H1 (cell line): ENCODE measurements around the gene ANKRD11. TPM values are rescaled to one million over a fixed set of nuclear protein-coding genes. Genes with fewer than 3 reads are reported as not detected.

Source experiments
- CTCF ChIA-PET: fragments of 300-600 bp; sonication (Branson Sonifier 250); formaldehyde crosslinking; loops from one replicate; lab custom pipeline; 2021; ENCODE audit not compliant: partially characterized antibody; lab: Charles Lee
- POLR2A ChIA-PET: fragments of 300-600 bp; sonication (Branson Sonifier 250); formaldehyde crosslinking; loops from one replicate; lab custom pipeline; 2021; ENCODE audit warnings: inconsistent platforms; ENCODE audit not compliant: partially characterized antibody; lab: Charles Lee
- DNase-seq, 2 experiments: peaks; one replicate each; pipeline versions ENCODE4 v3.0.0 to v3.0.0-alpha.2; 2010 to 2022; ENCODE audit warnings: low spot score in 2 of 2, low read depth in 1 of 2, mixed read lengths in 1 of 2
- FAIRE-seq: peaks from 2 replicates; lab custom pipeline; 2011; peaks lifted over from hg19 to GRCh38; lab: Jason Lieb, UNC
- H2AFZ ChIP-seq: 2 replicates; pipeline ENCODE4 v1.8.1; 2012; ENCODE audit warnings: low read length, inconsistent platforms
- H2AK5ac ChIP-seq: 2 replicates; pipeline ENCODE4 v1.6.1; 2013; ENCODE audit warnings: low read depth, low read length
- H2BK120ac ChIP-seq: replicated peaks from 2 replicates; pipeline ENCODE3; 2013; ENCODE audit warnings: low read depth, low read length, inconsistent platforms
- H2BK12ac ChIP-seq: 2 replicates; pipeline ENCODE4 v1.6.1; 2013; ENCODE audit warnings: low read depth, low read length
- H2BK15ac ChIP-seq: 2 replicates; pipeline ENCODE4 v1.6.1; 2013; ENCODE audit warnings: low read length
- H2BK20ac ChIP-seq: 2 replicates; pipeline ENCODE4 v1.6.1; 2013; ENCODE audit warnings: low read length
- H2BK5ac ChIP-seq: 2 replicates; pipeline ENCODE4 v1.6.1; 2013; ENCODE audit warnings: low read depth, low read length
- H3K14ac ChIP-seq: 2 replicates; pipeline ENCODE4 v1.6.1; 2013; ENCODE audit warnings: inconsistent platforms; ENCODE audit not compliant: insufficient read length
- H3K18ac ChIP-seq: 2 replicates; pipeline ENCODE4 v1.6.1; 2013; ENCODE audit warnings: low read length; ENCODE audit errors: extremely low read depth
- H3K23ac ChIP-seq: 2 replicates; pipeline ENCODE4 v1.6.1; 2013; ENCODE audit warnings: inconsistent platforms; ENCODE audit not compliant: insufficient read length
- H3K23me2 ChIP-seq: 2 replicates; pipeline ENCODE4 v1.6.1; 2013; ENCODE audit warnings: low read depth, low read length
- H3K27ac ChIP-seq: 2 replicates; pipeline ENCODE4 v1.6.1; 2011; ENCODE audit warnings: low read depth, low read length, inconsistent platforms
- H3K27me3 ChIP-seq, 4 experiments: replicated peaks in 1 of 4; 1 replicate in 1 of 4; 2 replicates in 3 of 4; pipeline versions ENCODE4 v1.6.1 to v1.8.1; 2011 to 2013; ENCODE audit warnings: low read length in 3 of 4, mild to moderate bottlenecking in 3 of 4, inconsistent platforms in 2 of 4, mixed read lengths in 2 of 4, moderate library complexity in 1 of 4; ENCODE audit not compliant: control insufficient read depth in 3 of 4, insufficient read depth in 3 of 4; ENCODE audit errors: extremely low read depth in 1 of 4
- H3K36me3 ChIP-seq, 4 experiments: 2 replicates each; pipeline versions ENCODE4 v1.6.1 to v1.8.1; 2011 to 2013; ENCODE audit warnings: mild to moderate bottlenecking in 4 of 4, low read length in 3 of 4, moderate library complexity in 2 of 4, control low read depth in 1 of 4, inconsistent platforms in 1 of 4; ENCODE audit not compliant: insufficient read depth in 4 of 4, control insufficient read depth in 2 of 4
- H3K4ac ChIP-seq: replicated peaks from 2 replicates; pipeline ENCODE3; 2013; ENCODE audit warnings: low read length, low read depth, mixed read lengths, inconsistent platforms; ENCODE audit not compliant: insufficient read length
- H3K4me1 ChIP-seq, 4 experiments: replicated peaks in 1 of 4; 1 replicate in 1 of 4; 2 replicates in 3 of 4; pipeline versions ENCODE4 v1.6.1 to v1.8.1; 2011 to 2013; ENCODE audit warnings: low read length in 3 of 4, inconsistent platforms in 2 of 4, mixed read lengths in 1 of 4; ENCODE audit not compliant: insufficient read depth in 4 of 4, control insufficient read depth in 3 of 4
- H3K4me2 ChIP-seq, 2 experiments: 2 replicates each; pipeline versions ENCODE4 v1.6.1 to v1.8.1; 2011 to 2013; ENCODE audit warnings: low read depth in 2 of 2, low read length in 2 of 2, control low read depth in 1 of 2, inconsistent platforms in 1 of 2, mild to moderate bottlenecking in 1 of 2; ENCODE audit not compliant: insufficient read depth in 1 of 2
- H3K4me3 ChIP-seq, 4 experiments: fragments of 200-600, 300-600 bp in 1 of 4; sonication (generic), shearing (Covaris generic), sonication (Bioruptor Twin) in 1 of 4; 2 replicates each; pipeline versions ENCODE4 v1.5.1 to v1.8.1; 2011 to 2016; ENCODE audit warnings: low read length in 4 of 4, low read depth in 3 of 4, control low read depth in 2 of 4, inconsistent platforms in 2 of 4, mild to moderate bottlenecking in 2 of 4, mixed read lengths in 1 of 4, moderate library complexity in 1 of 4; ENCODE audit not compliant: insufficient read depth in 2 of 4; ENCODE audit errors: extremely low read depth in 1 of 4
- H3K56ac ChIP-seq: replicated peaks from 2 replicates; pipeline ENCODE3; 2013; ENCODE audit warnings: low read depth, mild to moderate bottlenecking, mixed read lengths, low read length, inconsistent platforms; ENCODE audit not compliant: insufficient read length
- H3K79me1 ChIP-seq: 2 replicates; pipeline ENCODE4 v1.6.1; 2013; ENCODE audit warnings: low read depth, low read length, control low read depth
- H3K79me2 ChIP-seq, 2 experiments: 2 replicates each; pipeline versions ENCODE4 v1.6.1 to v1.8.1; 2012 to 2013; ENCODE audit warnings: low read length in 2 of 2, mild to moderate bottlenecking in 2 of 2, inconsistent platforms in 1 of 2; ENCODE audit not compliant: insufficient read depth in 2 of 2, control insufficient read depth in 1 of 2
- H3K9ac ChIP-seq, 4 experiments: replicated peaks in 1 of 4; 1 replicate in 1 of 4; 2 replicates in 3 of 4; pipeline versions ENCODE4 v1.6.1 to v1.8.1; 2011 to 2013; ENCODE audit warnings: low read depth in 3 of 4, low read length in 3 of 4, control low read depth in 2 of 4, mild to moderate bottlenecking in 2 of 4, moderate library complexity in 2 of 4, inconsistent platforms in 1 of 4; ENCODE audit errors: extremely low read depth in 1 of 4
- H3K9me3 ChIP-seq, 2 experiments: 2 replicates each; pipeline versions ENCODE4 v1.6.1 to v1.8.1; 2012 to 2013; ENCODE audit warnings: mild to moderate bottlenecking in 2 of 2, moderate library complexity in 2 of 2, control low read depth in 1 of 2, inconsistent platforms in 1 of 2, low read depth in 1 of 2, low read length in 1 of 2, mixed read lengths in 1 of 2; ENCODE audit not compliant: insufficient read depth in 2 of 2
- H4K20me1 ChIP-seq, 2 experiments: replicated peaks in 1 of 2; 2 replicates each; pipeline versions ENCODE3 to v1.8.1; 2011 to 2013; ENCODE audit warnings: inconsistent platforms in 2 of 2, low read length in 2 of 2, mild to moderate bottlenecking in 1 of 2; ENCODE audit not compliant: insufficient read depth in 2 of 2, control insufficient read depth in 1 of 2
- H4K5ac ChIP-seq: 2 replicates; pipeline ENCODE4 v1.6.1; 2013; ENCODE audit warnings: low read length, low read depth, mixed read lengths, inconsistent platforms; ENCODE audit not compliant: insufficient read length
- H4K8ac ChIP-seq: 2 replicates; pipeline ENCODE4 v1.8.0; 2013; ENCODE audit warnings: mild to moderate bottlenecking, moderate library complexity, low read length, inconsistent platforms; ENCODE audit not compliant: insufficient read depth; ENCODE audit errors: extremely low read depth
- H4K91ac ChIP-seq: replicated peaks from 2 replicates; pipeline ENCODE3; 2013; ENCODE audit warnings: low read length, mixed read lengths, inconsistent platforms; ENCODE audit not compliant: insufficient read length
- WGBS, 2 experiments: shearing (Covaris generic) in 1 of 2; methylation state at CpG; one replicate each; pipeline versions ENCODE4 v1.1.6 to v1.1.7; 2013 to 2015; ENCODE audit warnings: low lambda C conversion rate in 2 of 2, mixed read lengths in 2 of 2, inconsistent platforms in 1 of 2, low coverage in 1 of 2, missing lambda C conversion rate in 1 of 2; ENCODE audit not compliant: insufficient replicate concordance in 2 of 2, insufficient coverage in 1 of 2, insufficient read length in 1 of 2; ENCODE audit errors: extremely low coverage in 1 of 2, missing lambda C conversion rate in 1 of 2; 5-methylcytosine and 5-hydroxymethylcytosine counted together
- polyA plus RNA-seq, 7 experiments: library from polyadenylated mRNA; depleted of rRNA in 3 of 7; stranded (reverse) in 5 of 7; unstranded in 2 of 7; fragments of >200 nt in 5 of 7; fragments of 200-250 nt in 2 of 7; gene quantifications; 1 replicate in 5 of 7; 2 replicates in 1 of 7; 4 replicates in 1 of 7; pipeline versions ENCODE4 v1.2.1 to v1.2.3, GENCODE V29; 2011 to 2013; ENCODE audit warnings: missing spikeins in 2 of 7, mixed read lengths in 2 of 7
- total RNA-seq: library from RNA; stranded (reverse); fragmentation: NEBNext Ultra II Directional; extraction: Animal tissue kit (Norgen Biotek cat#: 25700); gene quantifications from 2 replicates; pipeline ENCODE4 v1.2.1, GENCODE V29; 2021

Gene ANKRD11
- total and polyA plus RNA-seq, 2 of the 8 experiments (the other 6 are each of a cell fraction or from before 2014, with no cell fraction given) = 46.5 to 142 TPM

DNA sequence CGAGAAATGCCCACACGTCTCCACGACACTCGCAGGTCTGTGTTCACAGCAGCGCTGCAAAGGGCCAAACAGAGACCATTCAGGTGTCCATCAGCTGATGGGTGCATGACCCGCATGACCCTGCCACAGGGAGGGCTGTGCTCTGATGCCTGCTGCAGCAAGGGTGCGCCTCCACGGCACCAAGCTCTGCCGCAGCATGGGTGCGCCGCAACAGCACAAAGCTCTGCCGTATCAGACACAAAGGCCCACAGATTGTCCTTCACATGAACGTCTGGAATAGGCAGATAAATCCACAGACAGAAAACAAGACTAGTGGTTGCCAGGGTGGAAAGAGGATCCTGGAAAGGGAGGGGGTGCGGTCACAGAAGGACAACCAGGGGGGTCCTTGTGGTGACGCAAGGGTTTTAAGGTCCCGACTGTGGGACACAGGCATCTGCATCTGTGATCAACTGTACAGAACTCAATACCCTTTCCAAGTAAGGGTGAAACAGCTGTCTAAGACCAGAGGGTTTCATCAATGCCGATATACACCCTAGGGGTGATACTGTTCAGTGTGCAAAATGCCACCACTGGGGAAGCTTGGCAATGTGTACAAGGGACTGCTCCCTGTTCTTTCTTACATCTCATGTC is 121.0 kb downstream of the ANKRD11 start:
- Histone ChIP-seq H4K5ac (no peak overlapping the region), H4K91ac (no peak overlapping the region), H3K4me1 (peaks cover 0 to 20% (median 9%) of the 10 kb centered on the region in 4 experiments; a peak in 5 of 7 replicates), H3K79me1 (peaks cover 47% of the 10 kb centered on the region), H2BK12ac (no peak overlapping the region), H3K27ac (no peak overlapping the region), H3K36me3 (no peaks in the 10 kb centered on the region), H2AK5ac (0 out of 2 replicates have a peak overlapping the region, but pooled peaks have one; percentile 34), H2BK20ac (no peak overlapping the region), H3K56ac (no peak overlapping the region), H3K4me3 (no peak overlapping the region), H2AFZ (no peak overlapping the region), H3K23ac (no peak overlapping the region), H3K9me3 (no peaks in the 10 kb centered on the region), H3K79me2 (peaks cover 48 to 100% of the 10 kb centered on the region in 2 experiments), H3K9ac (no peak overlapping the region), H2BK120ac (no peak overlapping the region), H4K8ac (no peak overlapping the region), H2BK5ac (no peak overlapping the region), H3K18ac (no peak overlapping the region), H2BK15ac (peak overlapping the region; percentile 29; the same call in 1 of the 2 replicates), H3K27me3 (no peaks in the 10 kb centered on the region), H3K23me2 (no peaks in the 10 kb centered on the region), H3K14ac (no peak overlapping the region), H3K4ac (no peak overlapping the region), H4K20me1 (peaks cover 61 to 66% of the 10 kb centered on the region in 2 experiments), H3K4me2 (no peak overlapping the region)
- FAIRE-seq (no peak), DNase-seq (no peak)
- WGBS, 2 experiments = 92% methylated on average over 17 of the region's 17 CpGs; no CpG with 5 or more reads in 1 of the 2 experiments
- CTCF ChIA-PET = interaction anchor here (0.8 to 3.0 kb wide), 7 partner anchors 11 to 102 kb away, joined by 3 to 13 read pairs (median 3); no protein-coding TSS in a partner anchor
- POLR2A ChIA-PET = interaction anchor here (1.1 to 2.0 kb wide), 3 partner anchors 8 to 27 kb away, joined by 3 to 4 read pairs (median 4); no protein-coding TSS in a partner anchor
